NCI-H2196 treated with DMSO at 0.1 percent for 48 hours (cell line): ENCODE measurements around the gene CELF2.

ENCODE experiments used
- DNase-seq: peaks from one replicate; lab custom pipeline; 2025; ENCODE audit not compliant: unreplicated experiment; lab: John Stamatoyannopoulos, UW

The CELF2 gene

GRCh38 chr10:11020548-11020942, 2.9 kb downstream of the CELF2 start:
- DNase-seq: no peak

GRCh38 chr10:11022213-11022612, 4.5 kb downstream of the CELF2 start:
- no peak for DNase-seq

GRCh38 chr10:11023009-11023953, 5.6 kb downstream of the CELF2 start:
- DNase-seq: no peak

GRCh38 chr10:11024596-11024995, 6.9 kb downstream of the CELF2 start:
- DNase-seq: no peak

- no peak for DNase-seq
Observed at GRCh38 chr10:11025978-11026377, 8.3 kb downstream of the CELF2 start.

GRCh38 chr10:11026773-11027172, 9.1 kb downstream of the CELF2 start:
- no peak for DNase-seq

- no peak for DNase-seq
Observed at GRCh38 chr10:11034762-11035161, 17.1 kb downstream of the CELF2 start.

GRCh38 chr10:11035301-11035991, 17.8 kb downstream of the CELF2 start:
- no peak for DNase-seq

- no peak for DNase-seq
Observed at GRCh38 chr10:11036424-11037011, 18.8 kb downstream of the CELF2 start.

- no peak for DNase-seq
Observed at GRCh38 chr10:11037991-11038390, 20.3 kb downstream of the CELF2 start.

GRCh38 chr10:11042357-11042756, 24.7 kb downstream of the CELF2 start:
- DNase-seq: no peak

- DNase-seq: no peak
Observed at GRCh38 chr10:11043039-11043438, 25.4 kb downstream of the CELF2 start.

GRCh38 chr10:11043446-11044127, 25.9 kb downstream of the CELF2 start:
- DNase-seq: no peak

- DNase-seq: no peak
Observed at GRCh38 chr10:11045487-11045886, 27.8 kb downstream of the CELF2 start.

- DNase-seq: no peak
Observed at GRCh38 chr10:11045995-11046775, 28.5 kb downstream of the CELF2 start.

GRCh38 chr10:11046776-11047160, 29.1 kb downstream of the CELF2 start:
- DNase-seq: no peak

GRCh38 chr10:11048707-11049278, 31.1 kb downstream of the CELF2 start:
- no peak for DNase-seq

GRCh38 chr10:11049806-11050205, 32.1 kb downstream of the CELF2 start:
- DNase-seq: no peak

- no peak for DNase-seq
Observed at GRCh38 chr10:11050301-11051287, 32.9 kb downstream of the CELF2 start.
